IPS DF 6.9 (cell line): ENCODE data around the gene SETD1A.
A peak's percentile ranks its signal among the peaks of the same experiment; 100 is the strongest.

Experiments used
- DNase-seq: peaks from one replicate; pipeline ENCODE4 v3.0.0-alpha.2; 2013; ENCODE audit warnings: low read depth, low spot score
- H3K27ac ChIP-seq: one replicate; pipeline ENCODE4 v1.5.1; 2013; ENCODE audit warnings: low read length, control low read depth
- H3K27me3 ChIP-seq: 2 replicates; pipeline ENCODE4 v1.6.1; 2013; ENCODE audit warnings: mild to moderate bottlenecking, low read length; ENCODE audit not compliant: control insufficient read depth, insufficient read depth
- H3K36me3 ChIP-seq: 2 replicates; pipeline ENCODE4 v1.6.1; 2013; ENCODE audit warnings: low read length; ENCODE audit not compliant: control insufficient read depth, insufficient read depth
- H3K4me1 ChIP-seq: 2 replicates; pipeline ENCODE4 v1.6.1; 2013; ENCODE audit warnings: low read length; ENCODE audit not compliant: control insufficient read depth, insufficient read depth
- H3K4me3 ChIP-seq: 2 replicates; pipeline ENCODE4 v1.5.1; 2013; ENCODE audit warnings: mild to moderate bottlenecking, low read length
- H3K9me3 ChIP-seq: 2 replicates; pipeline ENCODE4 v1.6.1; 2013; ENCODE audit warnings: low read length, inconsistent platforms; ENCODE audit not compliant: control insufficient read depth, insufficient read depth
- WGBS: extraction: QIAGEN DNeasy Blood & Tissue Kit; methylation state at CpG from one replicate; pipeline ENCODE4 v1.1.7; 2013; ENCODE audit warnings: mixed read lengths, missing lambda C conversion rate; ENCODE audit not compliant: insufficient read length, insufficient coverage; 5-methylcytosine and 5-hydroxymethylcytosine counted together

Gene SETD1A

GRCh38 chr16:31023252-31023602 is 65.7 kb downstream of the SETD1A start:
- Histone ChIP-seq H3K4me3 (no peak overlapping the region), H3K4me1 (no peaks in the 10 kb centered on the region), H3K9me3 (no peaks in the 10 kb centered on the region), H3K27ac (no peak overlapping the region), H3K36me3 (no peaks in the 10 kb centered on the region), H3K27me3 (no peaks in the 10 kb centered on the region)
- WGBS, result no CpG with 5 or more reads among the region's 4 CpGs
- DNase-seq, result no peak

DNA sequence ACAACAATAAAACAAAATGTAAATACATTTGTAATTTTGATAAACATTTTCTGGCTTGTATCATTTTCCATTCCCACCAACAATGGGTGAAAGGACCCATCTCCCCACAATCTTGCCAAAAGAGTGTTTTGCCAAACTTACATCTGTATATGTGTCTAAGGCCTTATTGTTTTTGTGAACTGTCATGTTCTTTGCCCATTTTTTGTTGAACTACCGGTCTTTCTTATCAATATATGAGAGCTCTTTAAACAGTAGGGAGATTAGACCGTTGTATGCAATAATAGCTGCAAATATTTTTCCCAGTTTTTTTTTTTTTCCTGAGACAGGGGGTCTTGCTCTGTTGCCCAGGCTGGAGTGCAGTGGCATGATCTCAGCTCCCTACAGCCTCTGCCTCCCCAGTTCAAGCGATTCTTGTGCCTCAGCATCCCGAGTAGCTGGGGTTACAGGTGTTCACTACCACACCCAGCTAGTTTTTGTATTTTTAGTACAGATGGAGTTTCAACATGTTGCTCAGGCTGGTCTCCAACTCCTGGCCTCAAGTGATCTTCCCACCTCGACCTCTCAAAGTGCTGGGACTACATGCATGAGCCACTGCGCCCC is 66.2 kb downstream of the SETD1A start:
- no CpG with 5 or more reads among the region's 6 CpGs for WGBS
- no peak overlapping the region for H3K27ac ChIP-seq
- no peak for DNase-seq
- no peak overlapping the region for H3K4me3 ChIP-seq
- no peaks in the 10 kb centered on the region for H3K36me3 ChIP-seq
- H3K27me3 ChIP-seq, result no peaks in the 10 kb centered on the region
- no peaks in the 10 kb centered on the region for H3K9me3 ChIP-seq
- no peaks in the 10 kb centered on the region for H3K4me1 ChIP-seq

GRCh38 chr16:31025339-31025738 is 67.8 kb downstream of the SETD1A start:
- Histone ChIP-seq H3K4me3 (no peak overlapping the region), H3K4me1 (no peaks in the 10 kb centered on the region), H3K36me3 (no peaks in the 10 kb centered on the region), H3K9me3 (no peaks in the 10 kb centered on the region), H3K27me3 (no peaks in the 10 kb centered on the region), H3K27ac (no peak overlapping the region)
- no peak for DNase-seq
- WGBS, result no CpG with 5 or more reads among the region's 5 CpGs

DNA sequence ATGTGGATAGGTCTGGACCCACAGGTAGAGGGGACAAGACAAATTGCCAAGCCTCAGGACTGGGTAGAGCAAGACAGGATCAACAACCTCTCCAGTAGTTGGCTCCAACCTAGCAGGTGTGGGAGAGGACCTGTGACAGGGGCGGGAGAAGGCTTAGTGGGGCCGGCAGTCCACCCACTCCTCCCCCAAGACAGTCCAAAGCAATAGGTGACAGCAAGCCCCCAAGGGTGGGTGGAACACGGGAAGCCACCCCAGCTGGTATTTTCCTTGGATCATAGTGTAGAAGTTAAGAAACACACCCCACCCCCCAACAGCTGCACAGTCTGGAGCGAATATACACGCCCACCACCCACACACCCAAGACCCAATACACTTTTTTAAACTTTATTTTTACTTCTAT is 71.7 kb downstream of the SETD1A start:
- no peak for DNase-seq
- peaks cover under 1% of the 10 kb centered on the region; the same call in 1 of the 2 replicates for H3K4me1 ChIP-seq
- WGBS, result 100% methylated on average over 1 of the region's 5 CpGs
- H3K27me3 ChIP-seq, result no peaks in the 10 kb centered on the region
- no peaks in the 10 kb centered on the region for H3K9me3 ChIP-seq
- no peak overlapping the region for H3K4me3 ChIP-seq
- no peak overlapping the region for H3K27ac ChIP-seq
- no peaks in the 10 kb centered on the region for H3K36me3 ChIP-seq

DNA sequence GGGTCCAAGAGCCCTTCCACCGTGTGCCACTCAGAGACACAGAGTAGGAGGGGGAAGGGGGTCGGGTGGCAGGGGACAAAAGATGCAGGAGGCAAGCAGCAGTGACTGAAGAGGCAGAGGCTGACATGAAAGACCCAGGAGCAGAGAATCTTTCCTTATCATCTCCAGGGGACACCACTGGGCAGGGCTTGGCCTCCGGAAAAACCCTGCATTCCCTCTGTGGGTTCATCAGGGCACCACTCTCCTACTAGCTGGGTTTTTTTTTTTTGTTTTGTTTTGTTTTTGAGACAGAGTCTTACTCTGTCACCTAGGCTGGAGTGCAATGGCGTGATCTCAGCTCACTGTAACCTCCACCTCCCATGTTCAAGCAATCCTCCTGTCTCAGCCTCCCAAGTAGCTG is 73.7 kb downstream of the SETD1A start:
- H3K4me3 ChIP-seq, result no peak overlapping the region
- no peaks in the 10 kb centered on the region for H3K36me3 ChIP-seq
- no peak for DNase-seq
- H3K4me1 ChIP-seq, result peaks cover 3% of the 10 kb centered on the region; the same call in 1 of the 2 replicates
- no peak overlapping the region for H3K27ac ChIP-seq
- WGBS, result no CpG with 5 or more reads among the region's 4 CpGs
- H3K9me3 ChIP-seq, result no peaks in the 10 kb centered on the region
- no peaks in the 10 kb centered on the region for H3K27me3 ChIP-seq

DNA sequence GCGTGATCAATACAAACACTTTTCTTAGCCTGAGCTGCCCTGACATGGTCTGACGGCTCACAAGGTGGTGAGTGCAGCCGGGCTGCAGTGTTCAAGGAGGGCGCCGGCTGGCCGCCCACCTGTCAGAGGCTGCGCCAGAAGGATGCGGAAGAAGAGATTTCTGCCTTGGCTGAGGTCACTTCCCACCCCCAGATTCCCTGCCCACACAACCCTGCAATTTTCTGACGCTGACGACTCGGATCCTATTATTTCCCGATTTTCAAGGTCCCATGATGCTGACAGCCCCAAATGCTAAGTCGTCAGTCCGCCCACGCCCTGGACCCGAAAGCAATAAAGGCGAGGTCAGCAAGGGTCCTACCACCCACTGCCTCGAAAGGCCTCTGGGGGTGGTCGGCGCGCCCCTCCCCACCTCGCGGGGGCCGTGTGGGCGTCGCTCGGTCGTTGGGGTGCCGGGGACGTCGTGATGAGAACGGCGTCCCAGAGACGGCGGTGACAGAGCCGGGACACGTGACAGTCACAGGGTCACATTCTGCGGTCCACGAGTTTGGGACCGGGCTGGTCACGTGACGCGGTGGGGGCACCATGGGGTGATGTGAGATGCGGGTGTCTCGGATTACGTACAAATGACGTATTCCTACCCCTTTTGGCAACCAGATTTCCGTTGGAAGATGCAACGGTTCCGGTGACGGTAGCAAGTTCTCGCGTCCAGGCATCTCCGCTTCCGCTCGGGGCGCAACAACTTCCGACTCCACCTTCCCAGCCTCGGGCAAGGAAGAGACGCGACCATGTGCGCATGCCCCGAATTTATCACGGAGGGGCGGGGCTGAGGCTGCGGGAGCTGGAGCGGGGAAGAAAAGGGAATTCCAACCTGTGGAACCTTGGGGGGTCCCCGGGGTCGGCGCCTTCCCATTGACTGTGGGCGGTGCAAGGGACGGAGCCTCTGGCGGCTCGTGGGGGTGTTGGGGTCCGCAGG is 75.5 kb downstream of the SETD1A start, which contains the start of gene STX4:
STX4 (plus strand) TSS at position 823 of the 973 bp plus-strand sequence. CDS start 248 bp downstream, outside the sequence.
- no peaks in the 10 kb centered on the region for H3K9me3 ChIP-seq
- H3K36me3 ChIP-seq, result no peaks in the 10 kb centered on the region
- no CpG with 5 or more reads among the region's 75 CpGs for WGBS
- peaks cover 3% of the 10 kb centered on the region; the same call in 1 of the 2 replicates for H3K4me1 ChIP-seq
- peak; percentile 99 for DNase-seq
- no peak within 1 kb of the TSS for H3K27ac ChIP-seq
- no peaks in the 10 kb centered on the region for H3K27me3 ChIP-seq
- H3K4me3 ChIP-seq, result peak within 1 kb of the TSS; percentile 75

GRCh38 chr16:31033709-31034492 is 76.3 kb downstream of the SETD1A start:
- Histone ChIP-seq H3K4me3 (peak overlapping the region; percentile 75), H3K27me3 (no peaks in the 10 kb centered on the region), H3K36me3 (no peaks in the 10 kb centered on the region), H3K4me1 (peaks cover 3% of the 10 kb centered on the region; the same call in 1 of the 2 replicates), H3K27ac (no peak overlapping the region), H3K9me3 (no peaks in the 10 kb centered on the region)
- WGBS, result no CpG with 5 or more reads among the region's 47 CpGs
- no peak for DNase-seq
